Measurements from ENCODE around the gene BCAS3. TPM values are rescaled to one million over a fixed set of nuclear protein-coding genes. Genes with fewer than 3 reads are reported as not detected.
"Not testable (repeated sequence)": the region's sequence is repeated elsewhere in the genome, so short reads cannot be mapped to it uniquely, and the experiment has no call there.

The BCAS3 gene
- total RNA-seq, 1 donor, result 23.7 TPM

DNA sequence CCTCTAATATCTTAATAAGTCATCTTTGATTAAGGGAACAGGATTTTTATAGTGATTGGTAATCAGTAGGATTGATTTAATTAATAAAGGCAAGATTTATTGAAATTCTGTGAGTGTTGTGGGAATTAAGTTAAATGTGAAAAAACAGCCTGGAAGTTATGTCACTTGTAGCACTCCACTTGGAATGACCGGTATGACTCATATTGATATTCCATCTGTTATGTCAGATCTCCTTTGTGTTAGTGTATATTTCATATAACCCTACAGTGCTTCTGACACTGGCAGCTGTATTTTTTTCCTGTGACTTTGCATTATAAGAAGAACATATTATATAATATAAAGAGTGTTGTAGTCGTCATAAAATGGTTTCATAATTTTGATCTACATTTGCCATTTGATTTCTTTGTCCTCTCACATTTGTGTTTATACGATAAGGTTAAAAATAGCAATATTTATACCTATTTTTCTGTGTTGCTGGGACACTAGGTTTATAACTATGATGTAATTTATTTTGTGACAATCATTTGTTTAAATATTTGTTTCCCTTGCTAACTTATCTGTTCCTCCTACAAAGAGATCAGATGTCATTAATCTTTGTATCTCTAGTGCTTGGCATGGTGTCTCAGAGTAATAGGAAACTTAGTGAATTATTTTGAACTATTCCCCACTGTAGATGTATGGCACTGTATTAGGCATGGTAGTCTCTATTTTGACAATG is 249.0 kb downstream of the BCAS3 start:
- no peak overlapping the region for H3K4me3 ChIP-seq (ENCODE audit: low read depth, low read length)
- no peak for DNase-seq (ENCODE audit: low read depth)
- no peak for TF ChIP-seq CTCF (IDR thresholded peaks at IDR 0.05; ENCODE audit: insufficient read depth, low read depth, low read length)

DNA sequence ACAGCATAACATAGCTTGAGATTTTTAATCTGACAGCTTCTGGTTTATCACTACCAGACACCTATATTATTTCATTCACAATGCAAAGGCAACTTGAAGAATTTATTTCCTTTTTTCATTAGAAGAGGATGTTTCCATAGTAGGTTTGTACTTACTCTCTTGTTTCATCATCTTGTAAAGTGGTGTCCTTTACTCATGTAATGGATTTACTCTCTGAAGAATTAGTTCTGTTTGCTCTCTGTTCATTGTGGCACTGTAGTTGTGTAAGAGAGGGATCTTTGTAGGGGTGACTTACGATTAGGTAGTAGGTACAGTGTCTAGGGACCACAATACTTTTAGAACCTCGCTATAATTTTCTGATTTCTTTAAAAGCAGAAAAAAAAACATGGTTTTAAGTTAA is 256.1 kb downstream of the BCAS3 start:
- no peak for TF ChIP-seq CTCF (IDR thresholded peaks at IDR 0.05; ENCODE audit: insufficient read depth, low read depth, low read length)

DNA sequence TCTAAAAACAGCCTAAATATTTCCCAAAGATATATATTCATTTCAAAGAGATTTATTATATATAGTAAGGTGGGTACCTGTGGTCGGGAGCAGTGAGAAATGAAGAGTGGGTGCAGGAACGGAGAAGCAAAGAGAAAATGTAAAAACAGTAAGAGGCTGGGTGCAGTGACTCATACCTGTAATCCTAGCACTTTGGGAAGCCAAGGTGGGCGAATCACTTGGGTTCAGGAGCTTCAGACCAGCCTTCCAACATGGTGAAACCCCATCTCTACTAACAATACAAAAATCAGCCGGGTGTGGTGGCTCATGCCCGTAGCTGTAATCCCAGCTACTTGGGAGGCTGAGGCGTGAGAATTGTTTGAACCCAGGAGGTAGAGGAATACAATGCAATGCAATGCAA is 257.1 kb downstream of the BCAS3 start:
- no peak for DNase-seq (ENCODE audit: low read depth)
- no peak overlapping the region for H3K4me3 ChIP-seq (ENCODE audit: low read depth, low read length)
- no peak for TF ChIP-seq CTCF (IDR thresholded peaks at IDR 0.05; ENCODE audit: insufficient read depth, low read depth, low read length)

More for the DNA sequence above, 256.1 kb downstream of the BCAS3 start:
- no peak for DNase-seq (ENCODE audit: low read depth)
- no peak overlapping the region for H3K4me3 ChIP-seq (ENCODE audit: low read depth, low read length)

DNA sequence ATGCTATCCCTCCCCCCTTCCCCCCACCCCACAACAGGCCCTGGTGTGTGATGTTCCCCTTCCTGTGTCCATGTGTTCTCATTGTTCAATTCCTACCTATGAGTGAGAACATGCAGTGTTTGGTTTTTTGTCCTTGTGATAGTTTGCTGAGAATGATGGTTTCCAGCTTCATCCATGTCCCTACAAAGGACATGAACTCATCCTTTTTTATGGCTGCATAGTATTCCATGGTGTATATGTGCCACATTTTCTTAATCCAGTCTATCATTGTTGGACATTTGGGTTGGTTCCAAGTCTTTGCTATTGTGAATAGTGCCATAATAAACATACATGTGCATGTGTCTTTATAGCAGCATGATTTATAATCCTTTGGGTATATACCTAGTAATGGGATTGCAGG is 258.3 kb downstream of the BCAS3 start:
- H3K4me3 ChIP-seq (ENCODE audit: low read depth, low read length), result not testable (repeated sequence)

DNA sequence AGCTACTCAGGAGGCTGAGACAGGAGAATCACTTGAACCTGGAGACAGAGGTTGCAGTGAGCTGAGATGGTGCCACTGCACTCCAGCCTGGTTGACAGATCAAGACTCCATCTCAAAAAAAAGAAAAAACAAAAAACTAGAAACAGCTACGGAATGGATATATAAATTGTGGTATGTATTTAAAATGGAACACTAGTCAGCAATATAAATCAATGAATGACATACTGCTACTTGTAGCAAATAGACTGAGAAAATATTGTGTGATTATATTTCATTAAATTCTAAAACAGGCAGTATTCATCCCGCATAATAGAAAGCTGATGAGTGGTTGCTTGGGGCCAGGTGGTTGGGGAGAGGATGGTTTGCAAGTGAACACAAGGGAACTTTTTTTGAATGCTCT is 261.7 kb downstream of the BCAS3 start:
- DNase-seq (ENCODE audit: low read depth), result no peak
- H3K4me3 ChIP-seq (ENCODE audit: low read depth, low read length), result no peak overlapping the region
- TF ChIP-seq CTCF (IDR thresholded peaks at IDR 0.05; ENCODE audit: insufficient read depth, low read depth, low read length), result no peak

More for the DNA sequence above, 258.3 kb downstream of the BCAS3 start:
- DNase-seq (ENCODE audit: low read depth), result not testable (repeated sequence)

- DNase-seq (ENCODE audit: low read depth), result peak; percentile 99
- TF ChIP-seq CTCF (IDR thresholded peaks at IDR 0.05; ENCODE audit: insufficient read depth, low read depth, low read length), result no peak
- no peak overlapping the region for H3K4me3 ChIP-seq (ENCODE audit: low read depth, low read length)
These were observed 263.4 kb downstream of the BCAS3 start for GRCh38 chr17:60941028-60941427.

GRCh38 chr17:60941571-60941970 is 263.9 kb downstream of the BCAS3 start:
- no peak for DNase-seq (ENCODE audit: low read depth)
- no peak for TF ChIP-seq CTCF (IDR thresholded peaks at IDR 0.05; ENCODE audit: insufficient read depth, low read depth, low read length)
- H3K4me3 ChIP-seq (ENCODE audit: low read depth, low read length), result no peak overlapping the region
